Caco-2 (cell line): Measurements from ENCODE around the gene TAP1. TPM values are rescaled to one million over a fixed set of nuclear protein-coding genes. Genes with fewer than 3 reads are reported as not detected.

Experiments used
- BruUV-seq: library from RNA; stranded (reverse); fragments of 400-500 nt; replicated peaks from 2 replicates; lab custom pipeline; 2021; lab: Mats Ljungman, UMichigan
- CTCF ChIA-PET: fragments of 300-600 bp; sonication (Branson Sonifier 250); formaldehyde crosslinking; loops from one replicate; lab custom pipeline; 2022; ENCODE audit warnings: antibody characterized with exemption; lab: Charles Lee
- POLR2A ChIA-PET: fragments of 300-600 bp; sonication (Branson Sonifier 250); formaldehyde crosslinking; loops from one replicate; lab custom pipeline; 2022; ENCODE audit warnings: antibody characterized with exemption; lab: Charles Lee
- DNase-seq, 2 experiments: peaks; one replicate each; pipeline versions ENCODE4 v3.0.0 to v3.0.0-alpha.2; 2020 to 2022
- H3K27me3 ChIP-seq: replicated peaks from 2 replicates; pipeline ENCODE4 v1.6.0; 2011; ENCODE audit warnings: low read length; ENCODE audit not compliant: control insufficient read depth, insufficient read depth
- H3K36me3 ChIP-seq: 2 replicates; pipeline ENCODE4 v1.5.1; 2011; ENCODE audit warnings: low read length; ENCODE audit not compliant: control insufficient read depth, insufficient read depth
- H3K4me1 ChIP-seq: fragments of 250-450 bp; sonication (Bioruptor Pico); 2 replicates; pipeline ENCODE4 v1.5.1; 2020; ENCODE audit warnings: mild to moderate bottlenecking
- H3K4me3 ChIP-seq: 2 replicates; pipeline ENCODE4 v1.5.1; 2011; ENCODE audit warnings: low read depth, mild to moderate bottlenecking, control low read depth, low read length
- H3K9me3 ChIP-seq: fragments of 250-450 bp; sonication (Bioruptor Pico); 2 replicates; pipeline ENCODE4 v1.5.1; 2020; ENCODE audit warnings: mild to moderate bottlenecking, moderate library complexity
- H3K27ac Mint-ChIP-seq: one replicate; pipeline ENCODE4 v1.8.0; 2022; ENCODE audit warnings: mixed read lengths; ENCODE audit not compliant: unreplicated experiment
- H3K27me3 Mint-ChIP-seq: one replicate; pipeline ENCODE4 v1.8.0; 2022; ENCODE audit warnings: mixed read lengths; ENCODE audit not compliant: insufficient read depth, unreplicated experiment
- H3K36me3 Mint-ChIP-seq: one replicate; pipeline ENCODE4 v1.8.0; 2022; ENCODE audit warnings: mild to moderate bottlenecking, mixed read lengths; ENCODE audit not compliant: insufficient read depth, unreplicated experiment
- H3K4me1 Mint-ChIP-seq: one replicate; pipeline ENCODE4 v1.8.0; 2022; ENCODE audit warnings: low read depth, mixed read lengths; ENCODE audit not compliant: unreplicated experiment
- H3K4me3 Mint-ChIP-seq: one replicate; pipeline ENCODE4 v1.8.0; 2022; ENCODE audit warnings: mild to moderate bottlenecking, moderate library complexity, mixed read lengths; ENCODE audit not compliant: unreplicated experiment
- H3K9me3 Mint-ChIP-seq: one replicate; pipeline ENCODE4 v1.8.0; 2022; ENCODE audit warnings: mixed read lengths; ENCODE audit not compliant: unreplicated experiment
- intact Hi-C: fragments of 100-400 bp; cut with micrococcal nuclease; formaldehyde crosslinking; loops from one replicate; pipeline ENCODE4 v1.10.0; 2022; ENCODE audit not compliant: unreplicated experiment
- total RNA-seq: library from RNA; stranded (reverse); gene quantifications from 2 replicates; pipeline ENCODE4 v1.2.3, GENCODE V29; 2022
- TF ChIP-seq, protein P1 (sequence below), 2 experiments: fragments of 200-600 bp in 1 of 2; IDR thresholded peaks; 1 replicate in 1 of 2; 2 replicates in 1 of 2; pipeline versions ENCODE4 v1.5.1 to v1.8.0; 2011 to 2022; ENCODE audit warnings: antibody characterized with exemption in 1 of 2, control low read depth in 1 of 2, inconsistent platforms in 1 of 2, low read depth in 1 of 2, low read length in 1 of 2, mild to moderate bottlenecking in 1 of 2, moderate library complexity in 1 of 2; ENCODE audit not compliant: insufficient read depth in 1 of 2, severe bottlenecking in 1 of 2, unreplicated experiment in 1 of 2

Gene TAP1
- total RNA-seq, 1 experiment from 2014 or later: 3.7 TPM

DNA sequence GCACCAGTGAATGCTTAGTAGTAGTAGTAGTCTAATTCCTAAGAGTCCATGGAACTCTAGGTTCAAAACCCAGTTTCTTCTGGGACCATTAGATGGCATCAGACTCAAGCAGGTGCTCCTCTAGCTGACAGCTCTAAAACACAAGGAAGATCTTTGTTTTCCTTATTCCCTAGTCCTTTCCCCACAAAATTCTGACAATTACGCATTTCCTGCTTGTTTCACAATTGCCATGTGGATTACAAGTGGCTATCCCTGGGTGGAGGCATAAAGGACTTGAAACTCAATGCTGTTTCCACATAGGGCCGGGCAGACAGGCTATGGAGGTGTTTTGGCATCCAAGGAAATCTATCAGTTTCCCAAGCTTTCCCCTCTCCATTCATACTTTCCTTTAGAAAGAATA lies 27.5 kb downstream of the TAP1 start:
- peak in 1 of 2 experiments; percentile 19 for DNase-seq
- Mint-ChIP-seq H3K9me3 (no peaks in the 10 kb centered on the region), H3K4me1 (no peaks in the 10 kb centered on the region), H3K4me3 (no peak overlapping the region), H3K36me3 (no peaks in the 10 kb centered on the region), H3K27ac (no peak overlapping the region), H3K27me3 (peaks cover 3% of the 10 kb centered on the region)
- intact Hi-C loops: loop anchor here (1.0 kb wide), 1 partner anchor 42 kb away; no protein-coding TSS in a partner anchor
- TF ChIP-seq, protein P1, sequence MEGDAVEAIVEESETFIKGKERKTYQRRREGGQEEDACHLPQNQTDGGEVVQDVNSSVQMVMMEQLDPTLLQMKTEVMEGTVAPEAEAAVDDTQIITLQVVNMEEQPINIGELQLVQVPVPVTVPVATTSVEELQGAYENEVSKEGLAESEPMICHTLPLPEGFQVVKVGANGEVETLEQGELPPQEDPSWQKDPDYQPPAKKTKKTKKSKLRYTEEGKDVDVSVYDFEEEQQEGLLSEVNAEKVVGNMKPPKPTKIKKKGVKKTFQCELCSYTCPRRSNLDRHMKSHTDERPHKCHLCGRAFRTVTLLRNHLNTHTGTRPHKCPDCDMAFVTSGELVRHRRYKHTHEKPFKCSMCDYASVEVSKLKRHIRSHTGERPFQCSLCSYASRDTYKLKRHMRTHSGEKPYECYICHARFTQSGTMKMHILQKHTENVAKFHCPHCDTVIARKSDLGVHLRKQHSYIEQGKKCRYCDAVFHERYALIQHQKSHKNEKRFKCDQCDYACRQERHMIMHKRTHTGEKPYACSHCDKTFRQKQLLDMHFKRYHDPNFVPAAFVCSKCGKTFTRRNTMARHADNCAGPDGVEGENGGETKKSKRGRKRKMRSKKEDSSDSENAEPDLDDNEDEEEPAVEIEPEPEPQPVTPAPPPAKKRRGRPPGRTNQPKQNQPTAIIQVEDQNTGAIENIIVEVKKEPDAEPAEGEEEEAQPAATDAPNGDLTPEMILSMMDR (IDR thresholded peaks at IDR 0.05; ENCODE audit: insufficient read depth in 1 of 2, low read depth in 1 of 2, low read length in 1 of 2, severe bottlenecking in 1 of 2, unreplicated experiment in 1 of 2): peak; percentile 46 to 59
- ChIA-PET CTCF (interaction anchor here (0.6 to 1.6 kb wide), 7 partner anchors 12 to 122 kb away, joined by 3 to 40 read pairs (median 5); partner anchors contain the start of genes PSMB9, TAP1 and TAP2), POLR2A (no interaction called here)
- H3K27me3 ChIP-seq: no peaks in the 10 kb centered on the region; the same call in 1 of the 2 replicates
- no peaks in the 10 kb centered on the region for H3K4me1 ChIP-seq
- no peak overlapping the region for H3K4me3 ChIP-seq
- no peaks in the 10 kb centered on the region for H3K9me3 ChIP-seq
- no TSS peak for BruUV-seq
- no peaks in the 10 kb centered on the region for H3K36me3 ChIP-seq

DNA sequence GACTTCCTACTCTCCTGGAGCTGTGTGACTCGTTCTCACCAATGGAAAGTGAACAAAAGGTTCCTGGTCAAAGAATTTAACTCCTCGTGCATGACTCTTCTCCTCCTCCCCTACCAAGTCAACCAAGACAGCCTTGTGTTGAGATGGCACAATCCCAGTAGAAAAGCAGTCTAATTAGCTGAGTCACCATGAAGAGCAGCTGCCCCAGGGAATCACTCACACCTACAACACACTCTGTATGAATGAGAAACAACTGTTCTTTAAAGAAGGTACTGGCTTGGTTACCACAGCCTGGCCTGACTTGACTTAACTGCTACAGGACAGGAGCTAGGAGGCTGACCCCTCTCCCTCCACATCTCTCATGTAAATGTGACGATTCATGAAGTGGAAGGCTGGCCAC lies 33.8 kb downstream of the TAP1 start:
- ChIA-PET CTCF (no interaction called here), POLR2A (no interaction called here)
- peaks cover 13% of the 10 kb centered on the region; the same call in 1 of the 2 replicates for H3K4me1 ChIP-seq
- no peaks in the 10 kb centered on the region for H3K36me3 Mint-ChIP-seq
- no peaks in the 10 kb centered on the region for H3K27me3 ChIP-seq
- H3K4me3 ChIP-seq: no peak overlapping the region
- H3K4me1 Mint-ChIP-seq: no peaks in the 10 kb centered on the region
- H3K9me3 ChIP-seq: no peaks in the 10 kb centered on the region
- peaks cover 8% of the 10 kb centered on the region for H3K27me3 Mint-ChIP-seq
- no peak overlapping the region for H3K27ac Mint-ChIP-seq
- BruUV-seq: no TSS peak
- intact Hi-C loops: no loop called here
- no peaks in the 10 kb centered on the region for H3K36me3 ChIP-seq
- no peak for DNase-seq
- TF ChIP-seq, protein P1 (IDR thresholded peaks at IDR 0.05; ENCODE audit: insufficient read depth in 1 of 2, low read depth in 1 of 2, low read length in 1 of 2, severe bottlenecking in 1 of 2, unreplicated experiment in 1 of 2): no peak
- H3K4me3 Mint-ChIP-seq: no peak overlapping the region
- H3K9me3 Mint-ChIP-seq: no peaks in the 10 kb centered on the region

DNA sequence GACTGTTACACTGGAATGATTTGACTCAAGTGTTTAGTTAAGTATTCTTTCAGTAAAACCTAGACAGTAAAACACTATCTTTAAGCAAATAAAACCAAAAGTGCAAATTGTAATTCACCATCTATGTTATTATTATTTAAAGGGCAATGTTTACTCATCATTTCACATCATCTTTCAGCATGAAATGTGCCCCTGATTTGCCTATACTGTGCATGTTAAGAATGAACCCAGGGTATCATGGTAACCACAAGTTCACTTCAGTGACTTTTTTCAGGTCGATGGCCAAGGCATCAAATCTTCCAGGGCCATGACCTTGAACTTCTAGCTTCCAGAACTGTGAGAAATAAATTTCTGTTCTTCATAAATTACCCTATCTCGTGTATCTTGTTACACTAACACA lies 34.6 kb downstream of the TAP1 start:
- intact Hi-C loops: no loop called here
- Histone ChIP-seq H3K4me3 (no peak overlapping the region), H3K4me1 (peaks cover 13% of the 10 kb centered on the region; the same call in 1 of the 2 replicates), H3K27me3 (no peaks in the 10 kb centered on the region), H3K36me3 (no peaks in the 10 kb centered on the region), H3K9me3 (no peaks in the 10 kb centered on the region)
- POLR2A ChIA-PET: no interaction called here
- BruUV-seq: no TSS peak
- H3K4me3 Mint-ChIP-seq: no peak overlapping the region
- H3K36me3 Mint-ChIP-seq: no peaks in the 10 kb centered on the region
- no peaks in the 10 kb centered on the region for H3K4me1 Mint-ChIP-seq
- CTCF ChIA-PET: no interaction called here
- no peak overlapping the region for H3K27ac Mint-ChIP-seq
- no peak for DNase-seq
- H3K9me3 Mint-ChIP-seq: no peaks in the 10 kb centered on the region
- TF ChIP-seq, protein P1 (IDR thresholded peaks at IDR 0.05; ENCODE audit: insufficient read depth in 1 of 2, low read depth in 1 of 2, low read length in 1 of 2, severe bottlenecking in 1 of 2, unreplicated experiment in 1 of 2): no peak
- H3K27me3 Mint-ChIP-seq: peaks cover 8% of the 10 kb centered on the region
